Activated T-cell treated with anti-CD3 and anti-CD28 coated beads, Interleukin-2, amount 50 U/mL, for 1 hour (primary cell): ENCODE results near the gene PCBP3.
"Not testable (repeated sequence)": the region's sequence is repeated elsewhere in the genome, so short reads cannot be mapped to it uniquely, and the experiment has no call there.

ENCODE experiments used
- DNase-seq: peaks from one replicate; pipeline ENCODE4 v3.0.0-alpha.2; 2020

Gene PCBP3

GRCh38 chr21:45831991-45832740, 188.6 kb downstream of the PCBP3 start:
- DNase-seq = no peak

DNA sequence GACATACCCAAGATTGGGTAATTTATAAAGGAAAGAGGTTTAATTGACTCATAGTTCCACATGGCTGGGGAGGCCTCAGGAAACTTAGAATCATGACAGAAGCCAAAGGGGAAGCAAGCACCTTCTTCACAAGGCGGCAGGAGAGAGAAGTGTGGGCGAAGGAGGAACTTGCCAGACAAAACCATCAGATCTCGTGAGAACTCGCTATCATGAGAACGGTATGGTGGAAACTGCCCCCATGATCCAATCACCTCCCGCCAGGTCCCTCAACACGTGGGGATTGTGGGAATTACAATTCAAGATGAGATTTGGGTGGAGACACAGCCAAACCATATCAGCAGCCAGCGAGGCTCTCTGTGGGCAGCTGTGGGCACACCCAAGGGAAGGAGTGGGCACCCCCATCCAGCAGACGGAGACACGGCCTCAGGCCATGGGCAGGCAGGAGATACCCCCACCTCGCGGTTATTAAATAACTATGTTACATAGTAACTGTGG, 189.3 kb downstream of the PCBP3 start:
- not testable (repeated sequence) for DNase-seq

GRCh38 chr21:45833414-45833813, 189.9 kb downstream of the PCBP3 start:
- no peak for DNase-seq

DNA sequence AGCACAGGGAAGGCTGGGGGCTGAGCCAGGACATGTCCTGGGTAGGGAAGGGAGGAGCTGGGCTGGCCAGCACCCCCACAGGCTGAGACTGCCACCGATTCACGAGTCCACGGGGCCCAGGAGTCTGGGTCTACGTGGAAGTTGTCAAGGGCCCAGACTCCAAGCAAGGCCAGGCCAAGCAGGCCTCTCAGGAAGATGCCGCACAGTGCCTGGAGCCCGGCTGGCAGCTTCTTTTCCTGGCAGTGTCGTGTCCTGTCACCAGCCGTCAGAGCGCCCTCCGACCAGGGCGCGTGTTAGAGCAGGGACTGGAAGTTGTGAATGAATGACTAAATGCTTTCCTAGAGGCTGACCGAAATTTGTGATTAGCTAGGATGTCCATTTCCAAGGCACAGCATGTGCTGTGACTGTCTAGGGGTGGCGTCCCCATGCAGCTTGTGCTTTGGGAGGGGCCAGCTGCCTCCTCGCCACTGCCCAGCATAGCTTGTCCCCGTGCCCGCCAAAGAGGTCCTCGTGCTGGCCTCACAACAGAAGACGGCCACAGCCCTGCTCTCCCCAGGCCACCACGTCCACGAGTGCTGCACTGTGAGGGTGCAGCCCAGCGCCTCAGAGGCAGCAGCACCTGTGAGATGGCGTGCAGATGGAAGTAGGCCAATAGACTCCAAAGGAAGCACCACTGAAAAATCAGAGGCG, 190.6 kb downstream of the PCBP3 start:
- no peak for DNase-seq

DNA sequence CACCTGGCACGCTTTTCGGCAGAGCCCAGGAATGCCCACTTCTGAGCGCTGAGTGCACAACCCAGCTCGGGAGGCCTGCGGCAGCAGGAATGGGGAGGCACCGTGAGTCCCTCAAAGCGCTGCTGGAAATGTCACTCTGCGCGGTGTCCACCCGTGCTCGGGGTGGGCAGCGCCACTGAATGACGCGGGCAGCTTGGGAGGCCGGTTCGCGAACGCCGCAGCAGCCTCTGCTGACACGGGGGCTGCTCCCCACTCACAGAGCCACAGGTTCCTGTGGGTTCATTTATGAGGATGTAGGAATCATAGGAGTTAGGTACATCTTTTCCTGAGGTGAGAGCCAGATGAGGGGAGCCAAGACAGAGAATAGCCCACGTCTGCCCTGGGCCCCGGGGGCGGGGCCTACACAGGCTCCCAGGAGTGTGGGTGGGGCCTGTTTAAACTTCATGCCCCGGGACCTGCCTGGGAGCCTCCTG, 191.3 kb downstream of the PCBP3 start:
- DNase-seq = no peak

GRCh38 chr21:45835301-45836267, 192.1 kb downstream of the PCBP3 start:
- DNase-seq = no peak

GRCh38 chr21:45836268-45836655, 192.7 kb downstream of the PCBP3 start:
- no peak for DNase-seq

GRCh38 chr21:45836694-45837670, 193.5 kb downstream of the PCBP3 start:
- DNase-seq = no peak

GRCh38 chr21:45837936-45838335, 194.4 kb downstream of the PCBP3 start:
- no peak for DNase-seq

DNA sequence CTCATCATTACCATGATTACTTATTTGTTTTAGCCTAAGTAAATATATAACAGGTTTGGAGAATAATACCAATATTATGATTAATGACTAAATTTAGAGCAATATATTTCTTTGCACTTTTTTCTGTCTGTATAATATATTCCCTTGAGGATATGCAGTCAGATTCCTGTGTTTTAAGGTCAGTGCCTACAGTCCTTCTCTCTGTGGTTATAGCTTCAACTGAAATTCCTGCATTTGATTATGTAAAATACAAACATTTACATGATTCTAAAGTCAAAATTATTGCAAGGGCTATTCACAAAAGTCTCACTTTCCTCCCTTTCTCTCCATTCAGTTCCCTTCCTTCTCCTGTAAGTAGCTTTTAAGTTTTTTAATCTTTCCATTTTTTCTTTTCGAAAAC, 195.1 kb downstream of the PCBP3 start:
- no peak for DNase-seq

DNA sequence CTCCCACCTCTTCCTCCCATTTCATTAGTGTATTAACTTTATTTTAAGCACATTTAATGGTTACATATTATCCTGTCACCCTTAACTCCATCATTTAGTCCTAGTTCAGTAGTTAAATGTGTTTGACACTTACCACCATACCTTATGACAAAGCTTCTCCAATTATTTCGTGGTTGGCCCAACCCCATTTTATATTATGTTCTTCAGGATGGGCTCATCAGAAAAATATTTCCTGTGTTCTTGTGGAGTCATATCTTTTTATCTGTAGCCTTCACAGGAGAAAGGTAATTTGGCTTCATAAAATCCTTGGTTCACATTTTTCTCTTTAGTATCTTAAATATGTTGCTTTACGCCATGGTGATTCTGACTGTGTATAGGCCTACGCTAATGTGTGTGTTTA, 195.7 kb downstream of the PCBP3 start:
- no peak for DNase-seq

DNA sequence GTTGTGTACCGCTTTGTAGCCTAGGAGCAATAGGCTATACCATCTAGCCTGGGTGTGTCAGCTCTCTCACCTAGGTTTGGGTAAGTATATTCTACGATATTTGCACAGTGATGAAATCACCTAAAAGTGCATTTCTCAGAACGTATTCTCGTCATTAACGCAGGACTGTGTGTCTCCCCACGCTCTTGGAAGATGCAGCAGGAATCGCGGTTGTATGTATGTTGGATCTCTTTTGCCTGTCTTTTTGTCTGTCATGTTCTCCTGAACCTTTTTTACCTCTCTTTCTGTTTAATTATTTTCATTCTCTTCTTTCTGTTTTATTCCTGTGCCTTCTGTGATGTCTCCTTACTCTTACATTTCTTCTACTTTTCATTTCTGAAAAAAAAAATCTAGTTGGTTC, 197.5 kb downstream of the PCBP3 start:
- DNase-seq = no peak

- no peak for DNase-seq
These were observed 199.9 kb downstream of the PCBP3 start for GRCh38 chr21:45843426-45843825.

DNA sequence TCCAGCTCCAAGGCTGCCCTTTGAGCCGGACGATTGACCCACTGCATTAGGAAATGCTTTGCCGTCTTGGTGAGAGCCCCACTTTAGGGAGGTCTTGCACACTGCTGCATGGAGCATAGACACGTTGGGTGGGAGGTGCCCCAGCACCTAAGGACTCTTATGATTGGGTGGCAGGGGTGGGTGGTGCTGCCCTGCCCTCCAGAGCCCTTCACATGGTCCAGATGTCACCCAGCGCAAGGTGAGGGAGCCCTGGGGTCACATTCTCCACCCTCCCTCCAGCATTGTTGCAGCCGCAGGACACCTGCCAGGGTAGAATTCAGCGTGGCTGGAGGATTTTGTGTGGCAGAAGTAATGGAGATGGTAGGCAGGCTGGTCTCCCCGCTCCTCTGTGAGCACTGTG, 200.7 kb downstream of the PCBP3 start:
- no peak for DNase-seq

GRCh38 chr21:45845063-45845769, 201.7 kb downstream of the PCBP3 start:
- DNase-seq = no peak

GRCh38 chr21:45845770-45846090, 202.2 kb downstream of the PCBP3 start:
- DNase-seq = no peak

DNA sequence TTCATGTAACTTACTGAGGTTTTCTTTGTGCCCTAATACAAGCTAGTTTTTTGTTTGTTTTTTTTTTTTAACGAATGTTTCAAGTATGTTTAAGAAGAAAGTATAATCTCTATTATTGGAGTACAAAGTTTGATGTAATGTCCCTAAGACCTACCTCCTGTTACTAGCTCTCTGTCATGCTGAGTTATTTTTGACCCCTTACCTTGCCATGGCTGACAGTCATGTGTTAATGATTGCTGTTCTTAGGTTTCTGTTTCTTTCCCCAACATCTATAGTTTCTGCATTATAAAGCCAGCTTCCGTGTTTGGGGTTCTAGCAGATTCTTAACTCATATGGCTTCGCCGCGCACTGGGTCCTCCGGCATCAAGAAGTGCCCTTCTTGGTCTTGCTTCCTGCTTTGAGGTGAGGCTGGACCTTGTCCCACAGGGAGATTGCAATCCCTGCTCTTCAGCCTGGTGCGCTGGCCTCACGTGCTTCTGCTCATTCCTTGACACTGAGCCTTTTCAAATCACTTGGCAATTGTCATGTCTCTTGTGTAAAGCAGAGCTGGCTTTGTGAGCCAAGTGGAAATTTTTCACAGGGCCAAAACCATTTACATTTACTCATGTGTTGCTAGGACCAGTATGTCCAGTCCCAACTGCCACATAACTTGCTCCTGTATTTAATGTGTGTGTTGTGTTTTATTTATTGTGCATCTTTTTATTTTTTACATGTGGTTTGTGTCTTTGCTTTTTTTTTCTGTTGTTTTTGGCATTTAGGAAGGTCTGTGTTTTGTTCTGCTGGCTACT, 203.0 kb downstream of the PCBP3 start:
- DNase-seq = no peak

GRCh38 chr21:45847870-45848269, 204.3 kb downstream of the PCBP3 start:
- DNase-seq = no peak

DNA sequence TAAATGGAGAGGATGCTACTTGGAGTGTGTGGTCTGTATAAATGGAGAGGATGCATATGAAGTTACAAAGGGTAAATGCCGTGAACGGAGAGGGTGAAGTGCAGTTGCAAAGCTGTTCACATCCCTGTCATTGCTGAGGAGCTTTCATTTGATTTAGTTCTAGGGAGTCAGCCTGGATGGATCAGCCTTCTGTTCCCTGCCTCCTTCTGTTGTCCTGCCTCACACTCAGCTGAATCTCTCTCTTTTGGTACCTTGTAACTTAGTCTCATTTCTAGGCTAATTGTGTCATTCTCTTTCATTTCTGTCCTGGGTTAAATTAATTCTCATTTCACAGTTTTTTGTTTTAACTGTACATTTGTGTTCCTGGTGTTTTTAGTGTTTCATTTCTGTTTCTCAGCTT, 204.8 kb downstream of the PCBP3 start:
- DNase-seq = no peak

- DNase-seq = no peak
These were observed 205.3 kb downstream of the PCBP3 start for GRCh38 chr21:45848805-45849204.

DNA sequence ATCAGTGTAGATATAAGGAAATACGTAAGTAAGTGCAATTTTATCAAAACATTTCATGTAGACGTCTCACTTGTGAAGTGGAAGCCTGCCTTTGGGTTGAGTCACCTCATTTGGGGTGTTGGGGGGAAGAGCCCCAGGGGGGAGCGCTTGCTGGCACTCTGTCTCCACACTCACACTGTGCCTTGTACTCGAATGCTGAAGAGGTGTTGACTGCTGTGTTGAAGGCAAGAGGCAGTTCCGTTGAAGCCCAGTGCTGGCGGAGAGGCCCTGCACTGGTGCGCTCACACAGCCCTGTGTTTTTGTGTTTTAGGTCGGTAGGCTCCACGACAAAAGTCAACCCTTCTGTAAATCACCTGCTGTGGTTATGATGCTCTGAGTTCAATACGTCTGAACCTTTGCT, 206.1 kb downstream of the PCBP3 start:
- DNase-seq = no peak
